GM12865 (cell line): ENCODE data around the gene KCNIP3.

Source experiments
- DNase-seq: peaks from one replicate; pipeline ENCODE4 v3.0.0; 2010; ENCODE audit warnings: low read depth
- H3K4me3 ChIP-seq: 2 replicates; pipeline ENCODE4 v1.5.1; 2011; ENCODE audit warnings: mild to moderate bottlenecking, low read depth, low read length, control low read depth
- CTCF ChIP-seq: IDR thresholded peaks from 2 replicates; pipeline ENCODE4 v1.5.1; 2011; ENCODE audit warnings: low read length, control low read depth, low read depth, inconsistent platforms; ENCODE audit not compliant: insufficient read depth; ENCODE audit errors: missing control alignments

Gene KCNIP3

DNA sequence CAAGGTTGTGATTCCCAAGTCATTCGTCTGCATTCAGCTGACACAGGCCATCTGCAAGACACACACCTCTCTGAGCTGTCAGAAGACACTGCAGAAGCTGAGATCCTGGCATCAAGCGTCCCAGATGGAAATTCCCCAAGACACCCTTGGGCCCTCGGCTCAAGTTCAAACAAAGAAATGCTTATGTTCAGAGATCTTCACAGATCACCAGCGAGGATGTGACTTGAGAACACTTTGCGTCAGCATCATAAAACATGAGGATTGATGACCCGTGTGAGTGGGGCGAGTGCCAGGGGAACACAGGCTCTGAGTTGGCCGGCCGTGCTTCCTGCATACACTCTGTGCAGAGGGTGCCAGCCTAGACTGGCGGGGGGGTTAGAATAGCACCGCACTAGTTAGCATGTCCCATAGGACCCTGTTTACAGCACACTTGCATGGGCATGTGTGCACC lies 36.8 kb downstream of the KCNIP3 start:
- no peak overlapping the region for H3K4me3 ChIP-seq
- no peak for TF ChIP-seq CTCF
- no peak for DNase-seq

- DNase-seq: no peak
- no peak for TF ChIP-seq CTCF
- H3K4me3 ChIP-seq: no peak overlapping the region
Observed at GRCh38 chr2:95334916-95335641, 37.9 kb downstream of the KCNIP3 start.

DNA sequence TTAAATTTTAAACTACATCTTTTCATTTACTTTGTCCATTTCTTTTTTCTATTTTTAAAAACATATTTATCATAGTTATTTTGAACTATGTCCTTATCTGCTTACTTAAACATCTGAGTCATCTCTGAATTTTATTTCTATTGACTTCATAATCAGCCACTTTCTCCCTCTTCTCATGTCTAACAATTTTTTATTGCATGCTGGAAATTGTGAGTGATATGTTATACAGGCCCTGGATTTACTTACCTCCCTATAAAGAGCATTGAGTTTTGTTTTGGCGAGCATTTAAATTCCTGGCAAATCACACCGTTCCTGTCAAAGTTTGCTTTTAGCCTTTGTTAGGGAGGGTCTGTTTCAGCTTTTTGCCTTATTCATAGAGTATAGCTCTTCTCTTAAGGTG lies 39.3 kb downstream of the KCNIP3 start:
- TF ChIP-seq CTCF: no peak
- no peak for DNase-seq
- H3K4me3 ChIP-seq: no peak overlapping the region

DNA sequence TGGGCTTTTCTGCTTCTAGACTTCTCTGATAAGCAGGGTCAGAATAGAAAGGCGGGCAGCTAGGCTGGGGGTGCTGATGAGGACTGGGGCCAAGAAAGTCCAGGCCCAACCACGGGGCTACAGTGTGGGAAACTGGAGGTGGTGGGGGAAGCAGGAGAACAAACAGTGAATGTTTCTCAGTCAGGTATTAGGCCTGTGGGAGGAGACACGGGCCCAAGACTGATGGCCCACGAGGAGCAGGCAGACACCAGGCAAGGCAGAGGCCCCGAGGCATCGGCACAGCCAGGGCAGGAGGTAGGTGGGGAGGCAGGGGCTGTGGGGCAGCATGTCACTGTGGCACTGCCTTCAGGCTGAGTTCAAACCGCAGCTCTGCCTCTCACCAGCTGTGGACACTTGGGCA lies 40.7 kb downstream of the KCNIP3 start:
- H3K4me3 ChIP-seq: no peak overlapping the region
- no peak for TF ChIP-seq CTCF
- DNase-seq: no peak

GRCh38 chr2:95342556-95343320 lies 45.6 kb downstream of the KCNIP3 start:
- no peak overlapping the region for H3K4me3 ChIP-seq
- no peak for DNase-seq
- no peak for TF ChIP-seq CTCF

DNA sequence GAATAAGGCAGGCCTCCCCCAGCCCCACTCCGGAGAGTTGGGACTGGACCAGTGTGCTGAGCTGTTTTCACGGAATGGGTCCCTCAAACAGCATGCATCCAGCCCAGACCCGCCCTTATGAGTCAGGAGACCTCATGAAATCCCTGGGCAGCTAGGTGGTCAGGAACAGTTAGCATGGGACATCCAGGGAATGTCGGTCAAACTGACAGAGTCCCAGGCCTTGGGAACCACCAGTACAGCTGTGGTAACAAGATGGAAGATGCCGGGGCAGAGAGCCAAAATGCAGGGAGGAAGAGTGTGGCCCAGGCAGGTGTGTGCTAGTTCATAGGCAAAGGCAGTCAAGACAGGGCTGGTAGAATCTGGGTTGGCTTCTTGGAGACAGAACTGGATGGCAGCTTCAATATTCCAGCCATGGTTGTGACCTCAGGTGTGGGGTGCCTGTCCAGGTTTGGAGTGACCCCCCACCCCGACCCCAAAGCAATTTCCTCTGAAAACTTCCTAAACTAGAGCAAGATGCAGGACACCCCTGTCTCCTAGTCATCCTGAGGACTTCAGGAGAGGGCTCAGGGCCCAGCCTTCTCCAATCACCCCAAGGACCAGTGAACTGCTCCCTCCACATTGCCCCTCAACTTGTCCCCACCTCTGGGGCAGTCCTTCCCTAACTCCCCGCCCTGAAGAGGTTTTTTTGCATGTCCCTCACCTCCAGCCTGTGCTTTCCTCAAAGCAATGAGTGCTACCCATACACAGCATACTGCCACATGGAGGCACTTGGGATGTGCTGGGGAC lies 46.5 kb downstream of the KCNIP3 start:
- TF ChIP-seq CTCF: no peak
- DNase-seq: no peak
- no peak overlapping the region for H3K4me3 ChIP-seq
